ENCODE data around the gene APOBEC3F.
"Not testable (repeated sequence)": the region's sequence is repeated elsewhere in the genome, so short reads cannot be mapped to it uniquely, and the experiment has no call there.

APOBEC3F gene

GRCh38 chr22:39070186-39070585, 29.5 kb downstream of the APOBEC3F start:
- no peak for DNase-seq (ENCODE audit: low read depth, low spot score)

- not testable (repeated sequence) for DNase-seq (ENCODE audit: low read depth, low spot score)
Measured at GRCh38 chr22:39072581-39072981, 31.9 kb downstream of the APOBEC3F start.

- no peak for DNase-seq (ENCODE audit: low read depth, low spot score)
Measured at GRCh38 chr22:39073981-39074380, 33.3 kb downstream of the APOBEC3F start.

GRCh38 chr22:39076155-39077025, 35.7 kb downstream of the APOBEC3F start:
- DNase-seq (ENCODE audit: low read depth, low spot score), result not testable (repeated sequence)

- DNase-seq (ENCODE audit: low read depth, low spot score), result peak; percentile 38
Measured at GRCh38 chr22:39077026-39077840, 36.6 kb downstream of the APOBEC3F start, which contains the start of gene APOBEC3G. APOBEC3G (plus strand) TSS chr22:39077275; CDS start chr22:39077362, 87 bp downstream.

GRCh38 chr22:39077912-39078311, 37.2 kb downstream of the APOBEC3F start:
- DNase-seq (ENCODE audit: low read depth, low spot score), result not testable (repeated sequence)

GRCh38 chr22:39078329-39078728, 37.7 kb downstream of the APOBEC3F start:
- no peak for DNase-seq (ENCODE audit: low read depth, low spot score)

- not testable (repeated sequence) for DNase-seq (ENCODE audit: low read depth, low spot score)
Measured at GRCh38 chr22:39079054-39079637, 38.5 kb downstream of the APOBEC3F start.

GRCh38 chr22:39080052-39080762, 39.5 kb downstream of the APOBEC3F start:
- no peak for DNase-seq (ENCODE audit: low read depth, low spot score)

GRCh38 chr22:39081016-39081415, 40.4 kb downstream of the APOBEC3F start:
- DNase-seq (ENCODE audit: low read depth, low spot score), result no peak

GRCh38 chr22:39081598-39081997, 40.9 kb downstream of the APOBEC3F start:
- no peak for DNase-seq (ENCODE audit: low read depth, low spot score)

- no peak for DNase-seq (ENCODE audit: low read depth, low spot score)
Measured at GRCh38 chr22:39083212-39084165, 42.8 kb downstream of the APOBEC3F start.

GRCh38 chr22:39084666-39085065, 44.0 kb downstream of the APOBEC3F start:
- DNase-seq (ENCODE audit: low read depth, low spot score), result no peak

- DNase-seq (ENCODE audit: low read depth, low spot score), result no peak
Measured at GRCh38 chr22:39087098-39087497, 46.4 kb downstream of the APOBEC3F start.

GRCh38 chr22:39087881-39088684, 47.4 kb downstream of the APOBEC3F start:
- no peak for DNase-seq (ENCODE audit: low read depth, low spot score)

- DNase-seq (ENCODE audit: low read depth, low spot score), result no peak
Measured at GRCh38 chr22:39088685-39089032, 48.0 kb downstream of the APOBEC3F start.

GRCh38 chr22:39089928-39090327, 49.3 kb downstream of the APOBEC3F start:
- no peak for DNase-seq (ENCODE audit: low read depth, low spot score)

GRCh38 chr22:39090426-39091064, 49.9 kb downstream of the APOBEC3F start:
- no peak for DNase-seq (ENCODE audit: low read depth, low spot score)
